Measurements from ENCODE around the gene ZDHHC12.

Gene ZDHHC12

DNA sequence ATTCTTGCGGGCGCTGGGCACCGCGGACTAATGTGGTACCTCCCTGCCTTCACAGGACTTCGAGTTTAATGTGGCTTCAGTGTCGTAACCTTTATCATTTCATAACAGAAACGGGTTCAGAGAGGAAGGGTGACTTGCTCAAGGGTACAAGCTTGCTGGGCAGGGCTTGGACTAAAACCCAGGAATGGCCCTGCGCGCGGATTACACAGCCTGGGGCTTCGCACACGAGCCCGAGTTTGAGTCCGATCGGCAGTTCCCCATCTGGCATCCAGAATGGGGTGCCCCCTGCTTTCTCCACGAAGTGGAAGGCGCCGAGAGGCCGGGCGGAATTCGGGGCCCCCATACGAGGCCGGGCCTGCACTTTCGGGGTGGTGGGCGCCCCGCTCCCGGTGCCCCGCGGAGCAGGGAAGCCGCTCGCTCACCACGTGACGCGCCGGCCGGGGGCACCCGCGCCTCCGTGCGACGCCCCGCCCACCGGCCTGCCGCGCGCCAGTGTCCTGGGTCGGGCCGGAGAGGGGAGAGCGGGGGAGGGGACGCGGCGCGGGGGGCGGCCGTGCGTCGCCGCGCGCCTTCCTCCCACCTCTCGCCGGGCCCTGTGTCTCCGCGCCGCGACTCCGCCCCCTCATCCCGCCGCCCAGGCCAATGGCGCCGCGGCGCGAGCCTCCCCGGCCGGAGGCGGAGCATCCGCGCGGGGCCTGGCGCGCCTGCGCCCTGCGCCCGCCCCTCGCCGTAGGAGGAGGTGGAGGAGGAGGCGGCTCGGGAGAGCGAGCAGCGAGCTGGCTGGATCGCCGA is 35.2 kb downstream of the ZDHHC12 start, which contains the start of gene SET:
Gene SET, plus strand, starts transcription at position 722 of the 792 bp plus-strand sequence. CDS start 361 bp downstream, outside the sequence.
- DNase-seq (ENCODE audit: low read depth, low spot score), result peak; percentile 88

- DNase-seq (ENCODE audit: low read depth, low spot score), result no peak
Measured at GRCh38 chr9:128687453-128687852, 36.5 kb downstream of the ZDHHC12 start.

GRCh38 chr9:128685636-128686489 is 38.1 kb downstream of the ZDHHC12 start:
- peak; percentile 30 for DNase-seq (ENCODE audit: low read depth, low spot score)

GRCh38 chr9:128684325-128685199 is 39.4 kb downstream of the ZDHHC12 start:
- DNase-seq (ENCODE audit: low read depth, low spot score), result peak; percentile 42

DNA sequence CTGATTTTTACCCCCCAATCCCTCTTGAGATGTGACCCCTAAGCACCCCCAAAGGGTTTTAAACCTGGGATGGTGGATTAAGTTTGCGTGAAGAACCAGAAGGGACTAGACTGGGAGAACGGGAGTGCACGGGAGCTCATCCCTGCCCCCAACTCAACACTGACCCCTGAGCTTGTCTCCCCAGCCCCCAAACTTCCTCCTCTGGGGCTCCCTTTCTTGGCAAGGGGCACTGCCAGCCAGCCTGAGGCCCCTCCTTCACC is 39.9 kb downstream of the ZDHHC12 start:
- no peak for DNase-seq (ENCODE audit: low read depth, low spot score)

DNA sequence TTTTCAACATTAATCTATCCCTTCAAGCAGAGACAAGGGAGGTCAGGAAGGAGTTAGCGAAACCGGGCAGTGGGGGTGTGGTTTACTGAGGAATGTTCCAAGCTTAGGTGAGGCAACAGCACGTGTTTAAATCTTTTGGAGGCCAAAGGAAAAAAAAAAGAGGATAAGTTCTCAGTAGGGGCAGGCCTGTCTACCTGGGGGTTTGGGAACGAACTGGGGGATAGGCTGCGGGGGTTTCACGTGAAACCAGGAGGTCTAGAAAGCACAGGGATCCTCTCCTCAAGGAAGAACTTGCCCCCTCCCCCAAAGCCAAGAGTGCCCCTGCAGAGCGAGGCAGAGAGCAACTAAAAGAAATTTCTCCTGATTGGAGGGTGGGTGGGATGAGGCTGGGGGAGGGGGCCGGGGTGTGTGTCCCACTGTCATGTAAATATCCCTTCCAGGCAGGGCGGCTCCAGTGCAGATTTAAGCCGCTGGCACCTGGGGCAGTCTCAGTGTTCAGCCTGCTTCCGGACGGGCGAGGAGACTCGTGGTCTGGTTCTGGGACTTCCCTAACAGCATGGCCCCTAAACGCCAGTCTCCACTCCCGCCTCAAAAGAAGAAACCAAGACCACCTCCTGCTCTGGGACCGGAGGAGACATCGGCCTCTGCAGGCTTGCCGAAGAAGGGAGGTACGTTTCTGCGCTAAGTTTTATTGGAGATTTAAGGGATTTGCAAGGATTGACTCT is 40.4 kb downstream of the ZDHHC12 start:
- DNase-seq (ENCODE audit: low read depth, low spot score), result no peak

GRCh38 chr9:128677794-128678193 is 46.1 kb downstream of the ZDHHC12 start:
- DNase-seq (ENCODE audit: low read depth, low spot score), result no peak

GRCh38 chr9:128675382-128675781 is 48.5 kb downstream of the ZDHHC12 start:
- no peak for DNase-seq (ENCODE audit: low read depth, low spot score)
